NT2/D1 (cell line): ENCODE measurements around the gene CARS2.

Source experiments
- SUZ12 ChIP-seq: IDR thresholded peaks from 2 replicates; pipeline ENCODE4 v1.6.1; 2011; ENCODE audit not compliant: insufficient read length, insufficient read depth; ENCODE audit errors: extremely low read depth
- YY1 ChIP-seq: IDR thresholded peaks from 2 replicates; pipeline ENCODE4 v1.6.1; 2011; ENCODE audit not compliant: insufficient read length, insufficient read depth
- ZNF274 ChIP-seq: IDR thresholded peaks from 2 replicates; pipeline ENCODE4 v1.6.1; 2011; ENCODE audit warnings: mild to moderate bottlenecking, low read depth, low read length

- TF ChIP-seq YY1 (no peak), ZNF274 (no peak), SUZ12 (no peak)
Observed at GRCh38 chr13:110681868-110682550, 23.9 kb downstream of the CARS2 start.
